Prostate gland (tissue), 2 donors: ENCODE measurements around the gene TIMP3. TPM values are rescaled to one million over a fixed set of nuclear protein-coding genes. Genes with fewer than 3 reads are reported as not detected.

Experiments
- DNase-seq: peaks from one replicate; pipeline ENCODE4 v3.0.0-alpha.2; 2019; ENCODE audit warnings: low spot score
- H3K27ac ChIP-seq, 2 donors: fragments of 200-600 bp; sonication (generic); 2 replicates each; pipeline ENCODE4 v1.5.1; 2017 to 2019
- H3K27me3 ChIP-seq: fragments of 200-600 bp; sonication (generic); replicated peaks from 2 replicates; pipeline ENCODE4 v1.5.1; 2019; ENCODE audit not compliant: insufficient read depth
- H3K36me3 ChIP-seq, 2 donors: fragments of 200-600 bp; sonication (generic); 1 replicate in 1 of 2; 2 replicates in 1 of 2; pipeline versions ENCODE4 v1.5.1 to v1.8.1; 2017 to 2019
- H3K4me1 ChIP-seq: fragments of 200-600 bp; sonication (generic); replicated peaks from 2 replicates; pipeline ENCODE4 v1.5.1; 2019
- H3K4me3 ChIP-seq, 2 donors: fragments of 200-600 bp; sonication (generic); 2 replicates each; pipeline ENCODE4 v1.5.1; 2017 to 2019
- H3K9me3 ChIP-seq: fragments of 200-600 bp; sonication (generic); 2 replicates; pipeline ENCODE4 v1.5.1; 2017
- POLR2A ChIP-seq: fragments of 450-650 bp; IDR thresholded peaks from one replicate; pipeline ENCODE4 v1.6.1; 2016; ENCODE audit warnings: antibody characterized with exemption, mild to moderate bottlenecking
- POLR2AphosphoS5 ChIP-seq: sonication (generic); formaldehyde crosslinking; IDR thresholded peaks from one replicate; pipeline ENCODE4 v1.6.1; 2017; ENCODE audit warnings: antibody characterized with exemption
- WGBS: methylation state at CpG from one replicate; pipeline ENCODE4 v1.1.5; 2018; 5-methylcytosine and 5-hydroxymethylcytosine counted together
- intact Hi-C: fragments of 100-400 bp; cut with DNase I; formaldehyde crosslinking; loops from one replicate; pipeline ENCODE4 v1.14.2; 2022
- total RNA-seq, 2 donors: library from RNA; depleted of rRNA; stranded (reverse); fragments of >200 nt; gene quantifications; one replicate each; pipeline ENCODE4 v1.1.0, GENCODE V29; 2016
- TF ChIP-seq, protein P1 (sequence below), 4 experiments: fragments of 200-600 bp in 2 of 4; fragments of 450-650 bp in 2 of 4; sonication (generic) in 2 of 4; IDR thresholded peaks; 1 replicate in 3 of 4; 2 replicates in 1 of 4; pipeline ENCODE4 v1.5.1; 2016 to 2019; ENCODE audit warnings: antibody characterized with exemption in 4 of 4, mild to moderate bottlenecking in 2 of 4, moderate library complexity in 2 of 4

The TIMP3 gene
- total RNA-seq, 2 donors from 2014 or later = 148 to 397 TPM

DNA sequence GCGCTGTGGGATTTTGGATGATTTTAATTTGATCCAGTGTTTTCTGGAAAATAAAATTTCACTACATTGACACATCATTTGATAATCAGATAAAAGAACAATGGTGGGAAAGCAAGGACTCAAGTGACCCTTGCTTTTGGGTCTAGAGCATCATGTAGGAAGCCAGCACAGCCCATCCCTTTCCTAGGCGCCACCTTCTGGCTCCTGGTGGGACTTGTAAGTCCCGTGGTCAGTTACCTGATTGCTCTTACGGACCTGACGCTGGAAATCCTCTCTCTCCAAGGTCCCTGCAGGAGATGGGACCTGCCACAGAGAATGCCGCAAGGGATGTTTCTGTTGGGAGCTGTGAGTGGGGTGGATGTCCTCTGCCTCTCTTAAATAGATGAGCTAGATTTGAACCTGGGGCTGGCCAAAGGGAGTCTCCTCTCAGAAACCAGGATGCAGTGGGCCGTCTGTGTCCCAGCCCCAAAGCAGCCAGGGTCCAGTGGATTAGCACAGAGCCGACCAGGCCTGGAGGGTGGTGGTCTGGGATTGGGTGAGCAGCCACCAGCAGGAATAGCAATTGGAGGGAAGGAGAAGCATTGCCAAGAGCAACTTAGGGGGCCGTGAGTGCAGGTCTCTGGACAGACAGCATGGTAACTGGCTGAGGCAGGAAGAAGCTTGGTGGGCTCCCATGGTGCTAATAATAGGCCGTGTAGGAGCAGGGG, 21.7 kb downstream of the TIMP3 start:
- Histone ChIP-seq H3K4me3 (no peak overlapping the region), H3K9me3 (no peaks in the 10 kb centered on the region), H3K27me3 (no peaks in the 10 kb centered on the region), H3K27ac (no peak overlapping the region), H3K36me3 (no peaks in the 10 kb centered on the region), H3K4me1 (peaks cover 9% of the 10 kb centered on the region)
- intact Hi-C loops = no loop called here
- WGBS = 76% methylated on average over 10 of the region's 10 CpGs
- TF ChIP-seq, protein P1, sequence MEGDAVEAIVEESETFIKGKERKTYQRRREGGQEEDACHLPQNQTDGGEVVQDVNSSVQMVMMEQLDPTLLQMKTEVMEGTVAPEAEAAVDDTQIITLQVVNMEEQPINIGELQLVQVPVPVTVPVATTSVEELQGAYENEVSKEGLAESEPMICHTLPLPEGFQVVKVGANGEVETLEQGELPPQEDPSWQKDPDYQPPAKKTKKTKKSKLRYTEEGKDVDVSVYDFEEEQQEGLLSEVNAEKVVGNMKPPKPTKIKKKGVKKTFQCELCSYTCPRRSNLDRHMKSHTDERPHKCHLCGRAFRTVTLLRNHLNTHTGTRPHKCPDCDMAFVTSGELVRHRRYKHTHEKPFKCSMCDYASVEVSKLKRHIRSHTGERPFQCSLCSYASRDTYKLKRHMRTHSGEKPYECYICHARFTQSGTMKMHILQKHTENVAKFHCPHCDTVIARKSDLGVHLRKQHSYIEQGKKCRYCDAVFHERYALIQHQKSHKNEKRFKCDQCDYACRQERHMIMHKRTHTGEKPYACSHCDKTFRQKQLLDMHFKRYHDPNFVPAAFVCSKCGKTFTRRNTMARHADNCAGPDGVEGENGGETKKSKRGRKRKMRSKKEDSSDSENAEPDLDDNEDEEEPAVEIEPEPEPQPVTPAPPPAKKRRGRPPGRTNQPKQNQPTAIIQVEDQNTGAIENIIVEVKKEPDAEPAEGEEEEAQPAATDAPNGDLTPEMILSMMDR (IDR thresholded peaks at IDR 0.05) = peak in 2 of 4 experiments; percentile 15 to 22
- TF ChIP-seq POLR2A (no peak), POLR2AphosphoS5 (no peak)
- no peak for DNase-seq

DNA sequence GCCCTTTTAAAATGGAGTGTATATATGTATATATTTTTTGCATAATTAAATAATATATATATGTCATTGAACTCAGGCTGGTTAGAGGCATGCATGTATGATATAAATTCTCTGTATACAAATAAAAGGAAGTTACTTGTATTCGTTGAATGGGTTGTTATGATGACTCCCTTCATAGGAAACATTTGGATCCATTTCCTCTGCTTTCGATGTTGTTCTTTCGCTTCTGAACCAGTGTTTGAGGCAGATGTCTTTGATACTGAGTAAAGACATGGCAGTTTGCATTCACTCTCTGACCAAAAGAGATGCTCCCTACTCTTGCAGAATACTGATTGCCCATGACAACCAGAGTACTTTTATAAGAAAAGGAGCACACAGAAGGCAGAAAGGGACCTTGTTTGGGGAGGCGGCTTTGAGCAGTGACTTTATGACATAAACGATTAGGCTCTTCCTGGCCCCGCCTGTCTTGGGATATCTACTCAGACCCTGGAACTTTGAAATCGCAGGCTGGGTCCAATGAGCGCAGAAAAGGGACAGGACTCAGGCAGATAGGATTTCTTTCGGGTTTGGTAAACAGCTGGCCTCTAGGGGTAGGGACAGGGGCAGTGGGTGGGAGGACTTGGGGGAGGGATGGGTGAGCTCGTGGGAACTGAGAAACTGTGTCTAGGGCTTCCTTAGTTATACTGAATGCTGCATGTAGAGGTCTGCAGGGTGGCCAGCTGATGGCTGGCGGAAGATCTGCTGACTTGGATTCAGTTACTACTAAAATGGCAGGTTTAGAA, 23.2 kb downstream of the TIMP3 start:
- DNase-seq = no peak
- H3K27me3 ChIP-seq = no peaks in the 10 kb centered on the region
- H3K4me3 ChIP-seq = no peak overlapping the region
- H3K27ac ChIP-seq = peak overlapping the region in 1 of 2 donors; percentile 11
- intact Hi-C loops = no loop called here
- WGBS = 65% methylated on average over 11 of the region's 11 CpGs
- no peaks in the 10 kb centered on the region for H3K9me3 ChIP-seq
- no peaks in the 10 kb centered on the region for H3K36me3 ChIP-seq
- peaks cover 13% of the 10 kb centered on the region for H3K4me1 ChIP-seq
- TF ChIP-seq POLR2AphosphoS5 (no peak), POLR2A (no peak)
- TF ChIP-seq, protein P1 (IDR thresholded peaks at IDR 0.05) = no peak

GRCh38 chr22:32826537-32826936, 25.0 kb downstream of the TIMP3 start:
- Histone ChIP-seq H3K27ac (peak overlapping the region; percentile 23 to 58), H3K4me1 (peaks cover 13% of the 10 kb centered on the region)
- intact Hi-C loops = no loop called here

GRCh38 chr22:32827049-32827602, 25.6 kb downstream of the TIMP3 start:
- Histone ChIP-seq H3K27ac (peak overlapping the region; percentile 23 to 58), H3K27me3 (no peaks in the 10 kb centered on the region), H3K4me1 (peaks cover 13% of the 10 kb centered on the region), H3K36me3 (no peaks in the 10 kb centered on the region), H3K9me3 (no peaks in the 10 kb centered on the region), H3K4me3 (no peak overlapping the region)
- DNase-seq = peak; percentile 76
- intact Hi-C loops = no loop called here
- TF ChIP-seq POLR2A (no peak), POLR2AphosphoS5 (peak; percentile 64)
- TF ChIP-seq, protein P1 (IDR thresholded peaks at IDR 0.05) = no peak
- WGBS = 15% methylated on average over 7 of the region's 7 CpGs

More at GRCh38 chr22:32826537-32826936, 25.0 kb downstream of the TIMP3 start:
- Histone ChIP-seq H3K27me3 (no peaks in the 10 kb centered on the region), H3K36me3 (no peaks in the 10 kb centered on the region), H3K4me3 (no peak overlapping the region), H3K9me3 (no peaks in the 10 kb centered on the region)
- 25% methylated on average over 2 of the region's 2 CpGs for whole genome bisulfite sequencing
- no peak for DNase-seq
- TF ChIP-seq POLR2A (no peak), POLR2AphosphoS5 (no peak)
- TF ChIP-seq, protein P1 (IDR thresholded peaks at IDR 0.05) = no peak
